ENCODE measurements around the gene LAMP2. TPM values are rescaled to one million over a fixed set of nuclear protein-coding genes. Genes with fewer than 3 reads are reported as not detected.
"Not testable (repeated sequence)": the region's sequence is repeated elsewhere in the genome, so short reads cannot be mapped to it uniquely, and the experiment has no call there.

The LAMP2 gene
- total RNA-seq, 1 donor from 2014 or later: 156 TPM

DNA sequence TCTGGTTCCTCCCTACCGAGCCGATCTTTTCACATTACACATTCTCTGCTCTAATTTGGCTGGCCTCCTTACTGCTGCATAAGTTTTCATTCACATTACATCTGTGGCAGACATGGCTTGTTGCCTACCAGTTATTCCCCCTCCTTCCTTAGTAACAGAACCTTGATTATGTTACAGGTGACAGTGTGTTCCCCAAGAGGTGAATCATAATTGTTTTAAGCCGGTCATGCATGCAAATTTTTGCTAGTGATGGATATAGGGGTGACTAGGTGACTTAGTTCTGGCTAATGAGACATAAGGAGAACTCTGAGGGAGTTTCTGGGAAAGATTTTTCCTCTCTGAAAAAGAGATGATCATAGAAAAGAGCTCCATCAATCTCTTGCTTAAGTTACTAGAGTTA is 8.4 kb upstream of the LAMP2 start:
- H3K4me1 ChIP-seq: no peaks in the 10 kb centered on the region

DNA sequence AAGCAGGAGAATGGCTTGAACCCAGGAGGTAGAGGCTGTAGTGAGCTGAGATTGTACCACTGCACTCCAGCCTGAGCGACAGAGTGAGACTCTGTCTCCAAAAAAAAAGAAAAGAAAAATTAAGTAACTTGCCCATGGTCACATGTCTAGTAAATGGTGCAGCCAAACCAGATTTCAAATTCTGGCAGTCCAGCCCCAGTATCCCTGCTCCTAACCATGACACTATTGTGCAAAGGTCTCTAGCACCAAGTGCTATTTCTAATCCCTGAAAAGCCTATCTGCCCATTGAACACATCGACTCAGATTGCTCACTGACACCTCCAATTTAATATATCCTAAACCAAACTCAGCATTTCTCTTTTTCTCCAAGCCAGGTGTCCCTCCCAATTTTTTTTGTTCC is 7.6 kb upstream of the LAMP2 start:
- no peaks in the 10 kb centered on the region for H3K36me3 ChIP-seq
- H3K27me3 ChIP-seq (ENCODE audit: low read depth): no peaks in the 10 kb centered on the region
- DNase-seq: no peak
- TF ChIP-seq, protein P1, sequence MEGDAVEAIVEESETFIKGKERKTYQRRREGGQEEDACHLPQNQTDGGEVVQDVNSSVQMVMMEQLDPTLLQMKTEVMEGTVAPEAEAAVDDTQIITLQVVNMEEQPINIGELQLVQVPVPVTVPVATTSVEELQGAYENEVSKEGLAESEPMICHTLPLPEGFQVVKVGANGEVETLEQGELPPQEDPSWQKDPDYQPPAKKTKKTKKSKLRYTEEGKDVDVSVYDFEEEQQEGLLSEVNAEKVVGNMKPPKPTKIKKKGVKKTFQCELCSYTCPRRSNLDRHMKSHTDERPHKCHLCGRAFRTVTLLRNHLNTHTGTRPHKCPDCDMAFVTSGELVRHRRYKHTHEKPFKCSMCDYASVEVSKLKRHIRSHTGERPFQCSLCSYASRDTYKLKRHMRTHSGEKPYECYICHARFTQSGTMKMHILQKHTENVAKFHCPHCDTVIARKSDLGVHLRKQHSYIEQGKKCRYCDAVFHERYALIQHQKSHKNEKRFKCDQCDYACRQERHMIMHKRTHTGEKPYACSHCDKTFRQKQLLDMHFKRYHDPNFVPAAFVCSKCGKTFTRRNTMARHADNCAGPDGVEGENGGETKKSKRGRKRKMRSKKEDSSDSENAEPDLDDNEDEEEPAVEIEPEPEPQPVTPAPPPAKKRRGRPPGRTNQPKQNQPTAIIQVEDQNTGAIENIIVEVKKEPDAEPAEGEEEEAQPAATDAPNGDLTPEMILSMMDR (IDR thresholded peaks at IDR 0.05): no peak
- no peaks in the 10 kb centered on the region for H3K9me3 ChIP-seq
- no peak overlapping the region for H3K4me3 ChIP-seq
- no peak for ATAC-seq
- H3K27ac ChIP-seq: no peak overlapping the region
- intact Hi-C loops (cut with DNase I): no loop called here
- H3K4me1 ChIP-seq: no peaks in the 10 kb centered on the region

More for the DNA sequence above, 8.4 kb upstream of the LAMP2 start:
- intact Hi-C loops (cut with DNase I): no loop called here
- H3K27me3 ChIP-seq (ENCODE audit: low read depth): no peaks in the 10 kb centered on the region
- TF ChIP-seq, protein P1 (IDR thresholded peaks at IDR 0.05): no peak
- no peaks in the 10 kb centered on the region for H3K36me3 ChIP-seq
- no peak overlapping the region for H3K27ac ChIP-seq
- no peaks in the 10 kb centered on the region for H3K9me3 ChIP-seq
- ATAC-seq (no peak), DNase-seq (no peak)
- H3K4me3 ChIP-seq: no peak overlapping the region

DNA sequence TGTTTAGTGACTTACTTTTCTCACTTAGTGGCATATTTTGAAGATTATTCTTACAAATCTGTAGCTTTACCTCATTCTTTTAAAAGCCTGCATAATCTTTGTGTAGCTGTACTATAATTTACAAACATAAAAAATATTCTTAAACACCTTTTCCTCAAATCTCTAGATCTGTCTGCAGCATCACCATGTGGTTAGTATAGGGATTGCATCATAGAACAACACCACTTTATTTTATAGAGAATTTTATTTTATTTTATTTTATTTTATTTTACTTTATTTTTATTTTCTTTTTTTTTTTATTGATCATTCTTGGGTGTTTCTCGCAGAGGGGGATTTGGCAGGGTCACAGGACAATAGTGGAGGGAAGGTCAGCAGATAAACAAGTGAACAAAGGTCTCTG is 6.4 kb upstream of the LAMP2 start:
- ATAC-seq; H3K9me3 ChIP-seq; H3K36me3 ChIP-seq; H3K27ac ChIP-seq; DNase-seq; intact Hi-C loops (cut with DNase I); H3K4me3 ChIP-seq; H3K4me1 ChIP-seq; H3K27me3 ChIP-seq (ENCODE audit: low read depth): not testable (repeated sequence)
- TF ChIP-seq, protein P1 (IDR thresholded peaks at IDR 0.05): peak; percentile 58

DNA sequence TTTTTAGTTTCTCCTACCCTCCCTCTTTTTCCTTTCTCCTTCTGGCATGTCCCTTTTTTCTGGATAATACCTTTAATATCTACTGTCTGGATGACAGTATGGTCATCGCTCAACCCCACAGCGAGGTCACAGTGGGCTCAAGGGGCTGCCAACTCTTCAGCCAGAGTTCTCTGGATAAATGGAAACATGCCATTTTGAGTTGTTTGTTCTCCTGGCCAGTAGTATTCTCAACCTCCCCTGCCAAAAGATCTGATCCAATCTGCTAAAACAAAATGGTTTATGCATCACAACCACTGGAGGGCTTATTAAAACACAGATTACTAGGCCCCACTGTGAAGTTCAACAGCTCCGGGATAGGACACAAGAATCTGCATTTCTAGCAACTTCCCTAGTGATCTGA is 5.0 kb upstream of the LAMP2 start:
- H3K27ac ChIP-seq: no peak overlapping the region
- H3K4me1 ChIP-seq: no peaks in the 10 kb centered on the region
- H3K4me3 ChIP-seq: no peak overlapping the region
- ATAC-seq: no peak
- H3K36me3 ChIP-seq: no peaks in the 10 kb centered on the region
- TF ChIP-seq, protein P1 (IDR thresholded peaks at IDR 0.05): no peak
- intact Hi-C loops (cut with DNase I): no loop called here
- H3K9me3 ChIP-seq: no peaks in the 10 kb centered on the region
- no peak for DNase-seq
- H3K27me3 ChIP-seq (ENCODE audit: low read depth): no peaks in the 10 kb centered on the region

DNA sequence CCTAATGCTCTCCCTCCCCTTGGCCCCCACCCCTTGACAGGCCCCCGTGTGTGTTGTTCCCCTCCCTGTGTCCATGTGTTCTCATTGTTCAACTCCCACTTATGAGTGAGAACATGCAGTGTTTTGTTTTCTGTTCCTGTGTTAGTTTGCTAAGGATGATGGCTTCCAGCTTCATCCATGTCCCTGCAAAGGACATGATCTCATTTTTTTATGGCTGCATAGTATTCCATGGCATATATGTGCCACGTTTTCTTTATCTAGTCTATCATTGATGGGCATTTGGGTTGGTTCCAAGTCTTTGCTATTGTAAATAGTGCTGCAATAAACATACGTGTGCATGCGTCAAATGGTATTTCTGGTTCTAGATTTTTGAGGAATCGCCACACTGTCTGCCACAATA is 561 bp upstream of the LAMP2 start:
- intact Hi-C loops (cut with DNase I); ATAC-seq; DNase-seq: not testable (repeated sequence)

DNA sequence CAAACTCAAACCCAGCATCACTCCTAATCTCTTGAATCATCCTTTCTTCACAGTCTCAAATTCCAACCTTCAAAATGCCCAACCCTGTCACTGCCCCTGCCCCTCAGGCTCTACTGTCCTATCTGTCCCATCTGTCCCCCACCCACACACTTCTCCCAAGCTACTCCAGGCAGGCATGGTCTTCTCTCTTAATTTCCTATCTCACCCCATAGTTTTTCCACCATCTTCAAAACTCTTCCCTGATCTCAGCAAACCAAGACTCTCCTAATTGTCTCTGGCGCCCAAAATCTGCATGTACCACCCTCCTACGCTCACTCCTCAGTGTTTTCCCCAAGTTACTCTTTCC is 644 bp downstream of the LAMP2 start:
- ATAC-seq: no peak
- H3K4me3 ChIP-seq: peak overlapping the region; percentile 65
- intact Hi-C loops (cut with DNase I): no loop called here
- H3K36me3 ChIP-seq: no peaks in the 10 kb centered on the region
- H3K27me3 ChIP-seq (ENCODE audit: low read depth): no peaks in the 10 kb centered on the region
- peaks cover 20% of the 10 kb centered on the region for H3K4me1 ChIP-seq
- TF ChIP-seq, protein P1 (IDR thresholded peaks at IDR 0.05): no peak
- no peaks in the 10 kb centered on the region for H3K9me3 ChIP-seq
- peak overlapping the region; percentile 91 for H3K27ac ChIP-seq
- DNase-seq: no peak

More for the DNA sequence above, 561 bp upstream of the LAMP2 start:
- Histone ChIP-seq H3K4me3 (peak overlapping the region; percentile 65), H3K4me1 (peaks cover 11% of the 10 kb centered on the region)
- H3K9me3 ChIP-seq; H3K27ac ChIP-seq; H3K27me3 ChIP-seq (ENCODE audit: low read depth); H3K36me3 ChIP-seq: not testable (repeated sequence)
